Neural cell (in vitro differentiated cells): ENCODE measurements around the gene MYOCOS. TPM values are rescaled to one million over a fixed set of nuclear protein-coding genes. Genes with fewer than 3 reads are reported as not detected.

ENCODE experiments used
- H2AFZ ChIP-seq: fragments of 200-600, 300-800 bp; sonication (generic), shearing (Covaris generic); 2 replicates; pipeline ENCODE4 v1.6.0; 2014; ENCODE audit warnings: low read depth, mild to moderate bottlenecking, antibody characterized with exemption, low read length, moderate library complexity
- H3F3A ChIP-seq: fragments of 200-600 bp; shearing (Covaris generic); 2 replicates; pipeline ENCODE4 v1.6.1; 2016; ENCODE audit warnings: mild to moderate bottlenecking, moderate library complexity, mixed read lengths, antibody characterized with exemption, low read length; ENCODE audit not compliant: insufficient read depth, poor library complexity, severe bottlenecking
- H3K27ac ChIP-seq: fragments of 200-600, 300-800 bp; sonication (generic), shearing (Covaris generic); 2 replicates; pipeline ENCODE4 v1.5.1; 2014; ENCODE audit warnings: mild to moderate bottlenecking, low read length, moderate library complexity
- H3K27me3 ChIP-seq: fragments of 300-800, 200-600 bp; sonication (generic), shearing (Covaris generic); 2 replicates; pipeline ENCODE4 v1.6.0; 2014; ENCODE audit warnings: mild to moderate bottlenecking, low read depth, low read length, moderate library complexity; ENCODE audit not compliant: insufficient read depth
- H3K36me3 ChIP-seq: fragments of 300-800, 200-600 bp; sonication (generic), shearing (Covaris generic); 2 replicates; pipeline ENCODE4 v1.5.1; 2014; ENCODE audit warnings: mild to moderate bottlenecking, antibody characterized with exemption, low read length, moderate library complexity; ENCODE audit not compliant: insufficient read depth
- H3K4me2 ChIP-seq: fragments of 300-800, 200-600 bp; sonication (generic), shearing (Covaris generic); 2 replicates; pipeline ENCODE4 v1.6.0; 2014; ENCODE audit warnings: mild to moderate bottlenecking, low read length
- H3K4me3 ChIP-seq: fragments of 300-800, 200-600 bp; sonication (generic), shearing (Covaris generic); 2 replicates; pipeline ENCODE4 v1.5.1; 2014; ENCODE audit warnings: mild to moderate bottlenecking, low read length, moderate library complexity
- H3K79me2 ChIP-seq: fragments of 200-600 bp; shearing (Covaris generic); replicated peaks from 2 replicates; pipeline ENCODE4 v1.6.0; 2014; ENCODE audit warnings: mild to moderate bottlenecking, low read length, moderate library complexity; ENCODE audit not compliant: insufficient read depth
- H3K9ac ChIP-seq: fragments of 300-800, 200-600 bp; sonication (generic), shearing (Covaris generic); 2 replicates; pipeline ENCODE4 v1.6.1; 2016; ENCODE audit warnings: mild to moderate bottlenecking, low read length, mixed read lengths
- H3K9me2 ChIP-seq: fragments of 200-600 bp; shearing (Covaris generic); 2 replicates; pipeline ENCODE4 v1.6.1; 2016; ENCODE audit warnings: mild to moderate bottlenecking, low read length, mixed read lengths; ENCODE audit not compliant: insufficient read depth
- H3K9me3 ChIP-seq: fragments of 200-600, 300-800 bp; sonication (generic), shearing (Covaris generic); 2 replicates; pipeline ENCODE4 v1.6.1; 2016; ENCODE audit warnings: mild to moderate bottlenecking, mixed run types, low read length, moderate library complexity, mixed read lengths
- H4K20me1 ChIP-seq: fragments of 200-600 bp; shearing (Covaris generic); 2 replicates; pipeline ENCODE4 v1.6.1; 2016; ENCODE audit warnings: mild to moderate bottlenecking, mixed run types; ENCODE audit not compliant: insufficient read depth
- EP300 ChIP-seq: fragments of 450-650 bp; conservative IDR thresholded peaks from 2 replicates; pipeline ENCODE4 v1.6.1; 2014; ENCODE audit warnings: antibody characterized with exemption, mild to moderate bottlenecking, moderate library complexity; ENCODE audit not compliant: poor library complexity, severe bottlenecking
- EZH2 ChIP-seq: fragments of 200-600, 300-800 bp; shearing (Covaris generic), sonication (generic); IDR thresholded peaks from 2 replicates; pipeline ENCODE4 v1.6.1; 2014; ENCODE audit warnings: antibody characterized with exemption, low read length, borderline replicate concordance, mild to moderate bottlenecking; ENCODE audit not compliant: insufficient read depth, poor library complexity, severe bottlenecking
- MXI1 ChIP-seq: fragments of 450-650 bp; conservative IDR thresholded peaks from 2 replicates; pipeline ENCODE4 v1.6.1; 2014; ENCODE audit warnings: antibody characterized with exemption, mild to moderate bottlenecking; ENCODE audit not compliant: poor library complexity, severe bottlenecking
- POLR2AphosphoS5 ChIP-seq: IDR thresholded peaks from 2 replicates; pipeline ENCODE4 v1.6.1; 2012
- RAD21 ChIP-seq: fragments of 450-650 bp; conservative IDR thresholded peaks from 2 replicates; pipeline ENCODE4 v1.6.1; 2014; ENCODE audit warnings: antibody characterized with exemption, mild to moderate bottlenecking, moderate library complexity
- SMC3 ChIP-seq: fragments of 450-650 bp; conservative IDR thresholded peaks from 2 replicates; pipeline ENCODE4 v1.6.1; 2014; ENCODE audit warnings: antibody characterized with exemption, mild to moderate bottlenecking, moderate library complexity; ENCODE audit not compliant: poor library complexity
- TAF1 ChIP-seq: IDR thresholded peaks from 2 replicates; pipeline ENCODE4 v1.6.1; 2012; ENCODE audit warnings: low read depth
- polyA plus RNA-seq: library from polyadenylated mRNA; depleted of rRNA; stranded (reverse); fragments of >200 nt; gene quantifications from 2 replicates; pipeline ENCODE4 v1.2.3, GENCODE V29; 2014
- TF ChIP-seq, protein P1 (sequence below): IDR thresholded peaks from 2 replicates; pipeline ENCODE4 v1.6.1; 2012; ENCODE audit warnings: borderline replicate concordance
- TF ChIP-seq, protein P2 (sequence below): fragments of 450-650 bp; IDR thresholded peaks from 2 replicates; pipeline ENCODE4 v1.5.1; 2014; ENCODE audit warnings: antibody characterized with exemption, mild to moderate bottlenecking, moderate library complexity; ENCODE audit not compliant: poor library complexity, severe bottlenecking

The MYOCOS gene
- polyA plus RNA-seq, 1 donor from 2014 or later: not detected

DNA sequence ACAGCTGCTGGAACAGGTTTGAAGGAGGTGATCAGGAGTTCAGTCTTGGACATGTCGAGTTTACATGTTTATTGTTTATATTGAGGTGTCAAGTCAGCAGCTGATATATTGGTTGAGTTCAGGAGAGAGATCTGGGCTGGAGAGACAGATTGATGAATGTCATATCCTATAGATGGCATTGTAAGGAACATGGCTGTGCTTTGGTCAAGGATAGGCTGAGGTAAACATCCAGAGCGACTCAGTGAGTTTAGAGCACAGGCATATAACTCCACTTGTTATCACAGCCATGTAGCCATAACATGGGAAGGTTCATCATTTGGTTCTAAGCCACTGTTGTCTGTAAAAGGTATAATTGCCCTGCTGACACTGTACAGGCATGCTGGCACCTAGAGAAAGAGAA, 5.5 kb upstream of the MYOCOS start:
- Histone ChIP-seq H3K4me3 (no peak overlapping the region), H3K4me2 (no peak overlapping the region)
- TF ChIP-seq EP300 (no peak), EZH2 (no peak), MXI1 (no peak), SMC3 (no peak), RAD21 (no peak), TAF1 (no peak), POLR2AphosphoS5 (no peak)
- TF ChIP-seq, protein P1, sequence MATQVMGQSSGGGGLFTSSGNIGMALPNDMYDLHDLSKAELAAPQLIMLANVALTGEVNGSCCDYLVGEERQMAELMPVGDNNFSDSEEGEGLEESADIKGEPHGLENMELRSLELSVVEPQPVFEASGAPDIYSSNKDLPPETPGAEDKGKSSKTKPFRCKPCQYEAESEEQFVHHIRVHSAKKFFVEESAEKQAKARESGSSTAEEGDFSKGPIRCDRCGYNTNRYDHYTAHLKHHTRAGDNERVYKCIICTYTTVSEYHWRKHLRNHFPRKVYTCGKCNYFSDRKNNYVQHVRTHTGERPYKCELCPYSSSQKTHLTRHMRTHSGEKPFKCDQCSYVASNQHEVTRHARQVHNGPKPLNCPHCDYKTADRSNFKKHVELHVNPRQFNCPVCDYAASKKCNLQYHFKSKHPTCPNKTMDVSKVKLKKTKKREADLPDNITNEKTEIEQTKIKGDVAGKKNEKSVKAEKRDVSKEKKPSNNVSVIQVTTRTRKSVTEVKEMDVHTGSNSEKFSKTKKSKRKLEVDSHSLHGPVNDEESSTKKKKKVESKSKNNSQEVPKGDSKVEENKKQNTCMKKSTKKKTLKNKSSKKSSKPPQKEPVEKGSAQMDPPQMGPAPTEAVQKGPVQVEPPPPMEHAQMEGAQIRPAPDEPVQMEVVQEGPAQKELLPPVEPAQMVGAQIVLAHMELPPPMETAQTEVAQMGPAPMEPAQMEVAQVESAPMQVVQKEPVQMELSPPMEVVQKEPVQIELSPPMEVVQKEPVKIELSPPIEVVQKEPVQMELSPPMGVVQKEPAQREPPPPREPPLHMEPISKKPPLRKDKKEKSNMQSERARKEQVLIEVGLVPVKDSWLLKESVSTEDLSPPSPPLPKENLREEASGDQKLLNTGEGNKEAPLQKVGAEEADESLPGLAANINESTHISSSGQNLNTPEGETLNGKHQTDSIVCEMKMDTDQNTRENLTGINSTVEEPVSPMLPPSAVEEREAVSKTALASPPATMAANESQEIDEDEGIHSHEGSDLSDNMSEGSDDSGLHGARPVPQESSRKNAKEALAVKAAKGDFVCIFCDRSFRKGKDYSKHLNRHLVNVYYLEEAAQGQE: no peak
- TF ChIP-seq, protein P2, sequence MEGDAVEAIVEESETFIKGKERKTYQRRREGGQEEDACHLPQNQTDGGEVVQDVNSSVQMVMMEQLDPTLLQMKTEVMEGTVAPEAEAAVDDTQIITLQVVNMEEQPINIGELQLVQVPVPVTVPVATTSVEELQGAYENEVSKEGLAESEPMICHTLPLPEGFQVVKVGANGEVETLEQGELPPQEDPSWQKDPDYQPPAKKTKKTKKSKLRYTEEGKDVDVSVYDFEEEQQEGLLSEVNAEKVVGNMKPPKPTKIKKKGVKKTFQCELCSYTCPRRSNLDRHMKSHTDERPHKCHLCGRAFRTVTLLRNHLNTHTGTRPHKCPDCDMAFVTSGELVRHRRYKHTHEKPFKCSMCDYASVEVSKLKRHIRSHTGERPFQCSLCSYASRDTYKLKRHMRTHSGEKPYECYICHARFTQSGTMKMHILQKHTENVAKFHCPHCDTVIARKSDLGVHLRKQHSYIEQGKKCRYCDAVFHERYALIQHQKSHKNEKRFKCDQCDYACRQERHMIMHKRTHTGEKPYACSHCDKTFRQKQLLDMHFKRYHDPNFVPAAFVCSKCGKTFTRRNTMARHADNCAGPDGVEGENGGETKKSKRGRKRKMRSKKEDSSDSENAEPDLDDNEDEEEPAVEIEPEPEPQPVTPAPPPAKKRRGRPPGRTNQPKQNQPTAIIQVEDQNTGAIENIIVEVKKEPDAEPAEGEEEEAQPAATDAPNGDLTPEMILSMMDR: no peak

DNA sequence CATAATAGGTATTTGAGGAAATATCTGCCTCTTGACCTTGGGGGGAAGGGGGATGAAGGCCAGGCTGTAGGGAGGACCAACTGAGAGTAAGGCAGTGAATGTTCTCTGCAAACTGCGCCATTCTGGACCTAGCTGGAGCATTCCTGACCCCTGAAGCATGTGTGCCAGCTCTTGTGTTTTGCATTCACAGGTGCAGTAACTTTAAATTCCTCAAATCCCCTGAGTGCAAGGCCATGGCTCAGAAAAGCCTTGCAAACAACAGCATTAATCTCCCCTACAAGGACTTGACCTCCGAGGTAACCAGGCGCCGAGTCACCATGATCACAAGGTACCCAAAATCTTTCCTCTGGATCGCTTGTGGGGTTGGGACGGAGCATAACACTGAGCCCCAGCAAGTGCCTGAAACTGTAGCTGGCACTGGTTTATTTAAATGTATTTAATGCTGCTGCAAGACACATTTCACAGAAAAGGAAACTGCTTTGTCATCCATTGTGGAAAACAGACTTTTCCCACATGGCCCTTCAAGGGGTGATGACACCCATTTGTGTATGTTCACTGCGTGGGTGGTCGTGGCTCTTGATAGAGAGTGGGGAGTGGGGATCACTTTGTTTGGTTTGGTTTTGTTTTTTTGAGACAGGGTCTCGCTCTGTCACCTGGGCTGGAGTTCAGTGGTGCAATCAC, 1.7 kb downstream of the MYOCOS start:
- Histone ChIP-seq H3K4me2 (no peak overlapping the region), H3K79me2 (no peaks in the 10 kb centered on the region), H3K27me3 (no peaks in the 10 kb centered on the region), H3K9me3 (no peaks in the 10 kb centered on the region), H2AFZ (no peak overlapping the region), H3K27ac (no peak overlapping the region), H3K4me3 (no peak overlapping the region), H3K9me2 (no peaks in the 10 kb centered on the region), H4K20me1 (no peaks in the 10 kb centered on the region), H3K9ac (no peak overlapping the region), H3F3A (no peaks in the 10 kb centered on the region), H3K36me3 (no peaks in the 10 kb centered on the region)
- TF ChIP-seq, protein P1: no peak
- no peak for TF ChIP-seq SMC3
- no peak for TF ChIP-seq RAD21
- no peak for TF ChIP-seq EP300
- TF ChIP-seq MXI1: no peak
- TF ChIP-seq TAF1: no peak
- TF ChIP-seq, protein P2: no peak
- no peak for TF ChIP-seq POLR2AphosphoS5
- TF ChIP-seq EZH2: no peak

More for the DNA sequence above, 5.5 kb upstream of the MYOCOS start:
- H3K9me2 ChIP-seq: no peaks in the 10 kb centered on the region
- no peaks in the 10 kb centered on the region for H3K36me3 ChIP-seq
- no peaks in the 10 kb centered on the region for H3K27me3 ChIP-seq
- no peak overlapping the region for H3K9ac ChIP-seq
- no peak overlapping the region for H3K27ac ChIP-seq
- H3K9me3 ChIP-seq: no peaks in the 10 kb centered on the region
- no peaks in the 10 kb centered on the region for H3F3A ChIP-seq
- no peak overlapping the region for H2AFZ ChIP-seq
- no peaks in the 10 kb centered on the region for H4K20me1 ChIP-seq
- H3K79me2 ChIP-seq: no peaks in the 10 kb centered on the region
